HepG2 (cell line): Measurements from ENCODE around the gene SPAG5. TPM values are rescaled to one million over a fixed set of nuclear protein-coding genes. Genes with fewer than 3 reads are reported as not detected.

Experiments
- ATAC-seq: fragments of 200-7000 bp; cut with Tn5 transposase; 3 replicates; pipeline ENCODE4 v1.9.1; 2020; ENCODE audit warnings: mild to moderate bottlenecking, moderate library complexity
- BruUV-seq: library from RNA; stranded (reverse); fragments of 400-500 nt; replicated peaks from 2 replicates; lab custom pipeline; 2021; lab: Mats Ljungman, UMichigan
- CTCF ChIA-PET: fragments of 300-600 bp; formaldehyde crosslinking; extraction: SDS; loops from one replicate; lab custom pipeline; 2021; ENCODE audit warnings: low total read pairs, inconsistent platforms, low intra/inter-chr PET ratio; lab: Yijun Ruan, JAX
- POLR2A ChIA-PET: fragments of 350-600 bp; sonication (Branson Sonifier 250); formaldehyde crosslinking; loops from one replicate; lab custom pipeline; 2020; ENCODE audit warnings: antibody characterized with exemption, inconsistent platforms; lab: Yijun Ruan, JAX
- DNase-seq: peaks from one replicate; pipeline ENCODE4 v3.0.0-alpha.2; 2015; ENCODE audit warnings: low spot score
- FAIRE-seq: peaks from 3 replicates; lab custom pipeline; 2011; peaks lifted over from hg19 to GRCh38; lab: Jason Lieb, UNC
- H2AFZ ChIP-seq: one replicate; pipeline ENCODE4 v1.6.1; 2011; ENCODE audit warnings: low read length, inconsistent platforms
- H3K27ac ChIP-seq: fragments of 300-600 bp; 3 replicates; pipeline ENCODE4 v1.8.0; 2011; ENCODE audit warnings: mixed run types, mild to moderate bottlenecking, mixed read lengths, low read length, inconsistent platforms; ENCODE audit not compliant: insufficient read depth; ENCODE audit errors: extremely low read length
- H3K27me3 ChIP-seq, 2 experiments: fragments of 200-600 bp in 1 of 2; 2 replicates in 1 of 2; 3 replicates in 1 of 2; pipeline versions ENCODE4 v1.6.0 to v1.8.0; 2011; ENCODE audit warnings: low read length in 2 of 2, mild to moderate bottlenecking in 2 of 2, moderate library complexity in 2 of 2, inconsistent platforms in 1 of 2; ENCODE audit not compliant: insufficient read depth in 2 of 2, control insufficient read depth in 1 of 2
- H3K36me3 ChIP-seq, 2 experiments: fragments of 200-600 bp in 1 of 2; replicated peaks in 1 of 2; 2 replicates in 1 of 2; 3 replicates in 1 of 2; pipeline versions ENCODE4 v1.5.1 to v1.8.0; 2011; ENCODE audit warnings: low read length in 2 of 2, inconsistent platforms in 1 of 2; ENCODE audit not compliant: insufficient read depth in 2 of 2, control insufficient read depth in 1 of 2
- H3K4me1 ChIP-seq: 2 replicates; pipeline ENCODE4 v1.5.1; 2012; ENCODE audit warnings: low read length, inconsistent platforms; ENCODE audit not compliant: insufficient read depth
- H3K4me2 ChIP-seq: 2 replicates; pipeline ENCODE4 v1.6.0; 2011; ENCODE audit warnings: low read depth, low read length, inconsistent platforms
- H3K4me3 ChIP-seq, 3 experiments: fragments of 200-600 bp in 1 of 3; sonication (generic), shearing (Covaris generic) in 1 of 3; replicated peaks in 1 of 3; 2 replicates each; pipeline ENCODE4 v1.5.1; 2011 to 2016; ENCODE audit warnings: low read length in 3 of 3, inconsistent platforms in 2 of 3, low read depth in 2 of 3, mild to moderate bottlenecking in 2 of 3, control low read depth in 1 of 3, mixed read lengths in 1 of 3; ENCODE audit not compliant: insufficient read depth in 1 of 3
- H3K79me2 ChIP-seq: one replicate; pipeline ENCODE4 v1.6.1; 2011; ENCODE audit warnings: low read length, inconsistent platforms; ENCODE audit not compliant: insufficient read depth
- H3K9ac ChIP-seq: 2 replicates; pipeline ENCODE4 v1.6.0; 2011; ENCODE audit warnings: mild to moderate bottlenecking, low read depth, low read length, inconsistent platforms; ENCODE audit not compliant: insufficient read depth
- H3K9me3 ChIP-seq: 2 replicates; pipeline ENCODE4 v1.5.1; 2012; ENCODE audit warnings: mild to moderate bottlenecking, low read length
- H4K20me1 ChIP-seq: 2 replicates; pipeline ENCODE4 v1.6.0; 2011; ENCODE audit warnings: inconsistent platforms, mild to moderate bottlenecking, low read length, moderate library complexity; ENCODE audit not compliant: insufficient read depth
- EED ChIP-seq: sonication (generic); formaldehyde crosslinking; IDR thresholded peaks from 2 replicates; pipeline ENCODE4 v1.5.0; 2020; ENCODE audit warnings: mild to moderate bottlenecking, missing genetic modification reagents
- ELF1 ChIP-seq: sonication (generic); formaldehyde crosslinking; IDR thresholded peaks from 2 replicates; pipeline ENCODE4 v1.4.0; 2020; ENCODE audit warnings: missing genetic modification reagents
- FOXK2 ChIP-seq: fragments of 450-650 bp; IDR thresholded peaks from 2 replicates; pipeline ENCODE4 v1.6.1; 2016
- GABPB1 ChIP-seq: IDR thresholded peaks from 2 replicates; pipeline ENCODE4 v1.6.1; 2016; ENCODE audit warnings: mild to moderate bottlenecking, missing genetic modification reagents, moderate library complexity, missing compliant biosample characterization
- HES4 ChIP-seq: sonication (generic); formaldehyde crosslinking; IDR thresholded peaks from 2 replicates; pipeline ENCODE4 v1.9.0; 2021; ENCODE audit warnings: mild to moderate bottlenecking, missing genetic modification reagents, borderline replicate concordance
- HNF4G ChIP-seq, 2 experiments: sonication (generic) in 1 of 2; formaldehyde crosslinking in 1 of 2; IDR thresholded peaks; 2 replicates each; pipeline versions ENCODE4 v1.4.0 to v1.6.1; 2011 to 2020; ENCODE audit warnings: borderline replicate concordance in 2 of 2, low read depth in 2 of 2, mild to moderate bottlenecking in 2 of 2, low read length in 1 of 2, missing genetic modification reagents in 1 of 2, moderate library complexity in 1 of 2
- HOXD1 ChIP-seq: sonication (generic); formaldehyde crosslinking; IDR thresholded peaks from 2 replicates; pipeline ENCODE4 v1.5.0; 2020; ENCODE audit warnings: missing genetic modification reagents
- IKZF1 ChIP-seq: fragments of 450-650 bp; IDR thresholded peaks from 2 replicates; pipeline ENCODE4 v1.7.1; 2016
- KLF6 ChIP-seq: IDR thresholded peaks from 2 replicates; pipeline ENCODE4 v1.8.0; 2016; ENCODE audit warnings: missing biosample characterization, missing genetic modification reagents
- PTBP1 ChIP-seq: fragments of 200-400 bp; formaldehyde crosslinking; IDR thresholded peaks from 2 replicates; pipeline ENCODE4 v1.6.1; 2018; ENCODE audit warnings: low read length, low read depth; ENCODE audit not compliant: poor library complexity, severe bottlenecking
- ZNF160 ChIP-seq: sonication (generic); formaldehyde crosslinking; IDR thresholded peaks from 2 replicates; pipeline ENCODE4 v1.8.0; 2022; ENCODE audit warnings: mild to moderate bottlenecking, inconsistent platforms, missing genetic modification reagents
- ZNF629 ChIP-seq: sonication (generic); formaldehyde crosslinking; conservative IDR thresholded peaks from 2 replicates; pipeline ENCODE4 v1.5.0; 2020; ENCODE audit warnings: missing genetic modification reagents
- ZNF737 ChIP-seq: sonication (generic); formaldehyde crosslinking; IDR thresholded peaks from 2 replicates; pipeline ENCODE4 v1.5.0; 2020; ENCODE audit warnings: missing genetic modification reagents, mild to moderate bottlenecking, borderline replicate concordance
- ZNF878 ChIP-seq: sonication (generic); formaldehyde crosslinking; IDR thresholded peaks from 2 replicates; pipeline ENCODE4 v1.8.1; 2023; ENCODE audit warnings: mild to moderate bottlenecking, missing genetic modification reagents, moderate library complexity
- WGBS: methylation state at CpG from one replicate; pipeline ENCODE4 v1.1.6; 2017; ENCODE audit warnings: low lambda C conversion rate; 5-methylcytosine and 5-hydroxymethylcytosine counted together
- in situ Hi-C: cut with HindIII; loops from 2 replicates; pipeline ENCODE4 v1.10.0; 2017; ENCODE audit warnings: low pct_unique_long_range_greater_than_20kb; ENCODE audit not compliant: extremely low pct_ligation_motif_present
- intact Hi-C: fragments of 100-400 bp; cut with micrococcal nuclease; formaldehyde crosslinking; loops from one replicate; pipeline ENCODE4 v1.10.0; 2022; ENCODE audit not compliant: unreplicated experiment
- polyA plus RNA-seq, 8 experiments: library from polyadenylated mRNA; depleted of rRNA in 3 of 8; stranded (reverse) in 7 of 8; unstranded in 1 of 8; fragments of >200 nt; fragmentation: Illumina TruSeq in 4 of 8; extraction: Trizol in 4 of 8; gene quantifications; 2 replicates each; pipeline versions ENCODE4 v1.2.1 to v1.2.3, GENCODE V29; 2011 to 2016; ENCODE audit warnings: low read depth in 4 of 8, missing spikeins in 1 of 8, mixed read lengths in 1 of 8; ENCODE audit not compliant: insufficient read depth in 1 of 8
- total RNA-seq, 5 experiments: library from RNA; depleted of rRNA; stranded (reverse); fragments of >200 nt; fragmentation: Illumina TruSeq; extraction: Trizol; gene quantifications; 2 replicates each; pipeline ENCODE4 v1.2.3, GENCODE V29; 2016; ENCODE audit warnings: low read depth in 1 of 5
- TF ChIP-seq, protein P1 (sequence below): sonication (generic); formaldehyde crosslinking; IDR thresholded peaks from 2 replicates; pipeline ENCODE4; 2020; ENCODE audit warnings: missing genetic modification reagents, mild to moderate bottlenecking, borderline replicate concordance
- TF ChIP-seq, protein P2 (sequence below): sonication (generic); formaldehyde crosslinking; IDR thresholded peaks from 2 replicates; pipeline ENCODE4 v1.8.0; 2022; ENCODE audit warnings: mild to moderate bottlenecking, missing genetic modification reagents, moderate library complexity
- TF ChIP-seq, protein P3 (sequence below): sonication (generic); formaldehyde crosslinking; IDR thresholded peaks from 2 replicates; pipeline ENCODE4 v1.5.1; 2020; ENCODE audit warnings: mild to moderate bottlenecking, missing genetic modification reagents, moderate library complexity
- TF ChIP-seq, protein P4 (sequence below): IDR thresholded peaks from 2 replicates; pipeline ENCODE4 v1.6.1; 2016; ENCODE audit warnings: missing genetic modification reagents, missing compliant biosample characterization

SPAG5 gene
- total and polyA plus RNA-seq, 2 of the 13 experiments (the other 11 are each of a cell fraction or from before 2014, with no cell fraction given), result 41.4 to 98.0 TPM

DNA sequence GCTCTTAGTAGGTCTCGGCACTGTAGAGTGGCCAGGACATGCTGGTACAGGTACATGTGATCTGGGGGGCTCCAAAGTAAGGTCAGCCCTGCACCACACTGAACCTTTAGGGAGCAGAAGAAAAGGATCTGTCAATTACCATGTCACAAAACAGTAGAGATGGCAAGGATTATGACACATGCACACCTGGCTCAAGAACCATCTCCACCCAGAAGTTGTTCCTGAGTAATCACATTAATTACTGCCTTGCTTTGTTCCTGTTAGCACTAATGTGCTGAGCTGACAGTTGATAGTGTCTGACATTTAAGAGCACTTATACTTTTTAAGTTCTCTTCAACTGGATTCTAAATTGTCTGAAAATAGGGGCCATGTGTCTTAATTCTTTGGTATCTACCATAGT, 36.7 kb upstream of the SPAG5 start:
- in situ Hi-C loops (loop anchor here (25.0 kb wide), 1 partner anchor 252 kb away; the partner anchor contains the start of gene FLOT2), intact Hi-C loops (no loop called here)
- no peak overlapping the region for H3K4me2 ChIP-seq
- H3K36me3 ChIP-seq, result peaks cover 54 to 91% of the 10 kb centered on the region in 2 experiments
- H3K27me3 ChIP-seq, result no peaks in the 10 kb centered on the region
- H3K27ac ChIP-seq, result no peak overlapping the region
- H2AFZ ChIP-seq, result no peak overlapping the region
- H3K4me1 ChIP-seq, result no peaks in the 10 kb centered on the region
- ATAC-seq (no peak), DNase-seq (no peak), FAIRE-seq (no peak)
- H3K4me3 ChIP-seq, result no peak overlapping the region
- CTCF ChIA-PET, result no interaction called here
- POLR2A ChIA-PET, result no interaction called here
- no CpG with 5 or more reads among the region's 1 CpG for WGBS
- H3K79me2 ChIP-seq, result no peaks in the 10 kb centered on the region
- no peaks in the 10 kb centered on the region for H3K9me3 ChIP-seq
- no TSS peak for BruUV-seq
- no peak overlapping the region for H3K9ac ChIP-seq
- H4K20me1 ChIP-seq, result no peaks in the 10 kb centered on the region
- TF ChIP-seq, protein P1, sequence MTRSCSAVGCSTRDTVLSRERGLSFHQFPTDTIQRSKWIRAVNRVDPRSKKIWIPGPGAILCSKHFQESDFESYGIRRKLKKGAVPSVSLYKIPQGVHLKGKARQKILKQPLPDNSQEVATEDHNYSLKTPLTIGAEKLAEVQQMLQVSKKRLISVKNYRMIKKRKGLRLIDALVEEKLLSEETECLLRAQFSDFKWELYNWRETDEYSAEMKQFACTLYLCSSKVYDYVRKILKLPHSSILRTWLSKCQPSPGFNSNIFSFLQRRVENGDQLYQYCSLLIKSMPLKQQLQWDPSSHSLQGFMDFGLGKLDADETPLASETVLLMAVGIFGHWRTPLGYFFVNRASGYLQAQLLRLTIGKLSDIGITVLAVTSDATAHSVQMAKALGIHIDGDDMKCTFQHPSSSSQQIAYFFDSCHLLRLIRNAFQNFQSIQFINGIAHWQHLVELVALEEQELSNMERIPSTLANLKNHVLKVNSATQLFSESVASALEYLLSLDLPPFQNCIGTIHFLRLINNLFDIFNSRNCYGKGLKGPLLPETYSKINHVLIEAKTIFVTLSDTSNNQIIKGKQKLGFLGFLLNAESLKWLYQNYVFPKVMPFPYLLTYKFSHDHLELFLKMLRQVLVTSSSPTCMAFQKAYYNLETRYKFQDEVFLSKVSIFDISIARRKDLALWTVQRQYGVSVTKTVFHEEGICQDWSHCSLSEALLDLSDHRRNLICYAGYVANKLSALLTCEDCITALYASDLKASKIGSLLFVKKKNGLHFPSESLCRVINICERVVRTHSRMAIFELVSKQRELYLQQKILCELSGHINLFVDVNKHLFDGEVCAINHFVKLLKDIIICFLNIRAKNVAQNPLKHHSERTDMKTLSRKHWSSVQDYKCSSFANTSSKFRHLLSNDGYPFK (CRISPR knock-in tag), result no peak
- TF ChIP-seq EED (no peak), ZNF737 (no peak), ZNF878 (no peak), HOXD1 (no peak), IKZF1 (no peak), HES4 (CRISPR knock-in tag) (no peak), PTBP1 (no peak), GABPB1 (CRISPR knock-in tag) (no peak), HNF4G (IDR thresholded peaks at IDR 0.05; ENCODE audit: borderline replicate concordance, low read depth, low read length) (no peak), HNF4G (CRISPR knock-in tag; IDR thresholded peaks at IDR 0.05; ENCODE audit: borderline replicate concordance, low read depth) (no peak), FOXK2 (no peak), ELF1 (no peak), ZNF160 (CRISPR knock-in tag) (no peak), KLF6 (no peak), ZNF629 (no peak)
- TF ChIP-seq, protein P2, sequence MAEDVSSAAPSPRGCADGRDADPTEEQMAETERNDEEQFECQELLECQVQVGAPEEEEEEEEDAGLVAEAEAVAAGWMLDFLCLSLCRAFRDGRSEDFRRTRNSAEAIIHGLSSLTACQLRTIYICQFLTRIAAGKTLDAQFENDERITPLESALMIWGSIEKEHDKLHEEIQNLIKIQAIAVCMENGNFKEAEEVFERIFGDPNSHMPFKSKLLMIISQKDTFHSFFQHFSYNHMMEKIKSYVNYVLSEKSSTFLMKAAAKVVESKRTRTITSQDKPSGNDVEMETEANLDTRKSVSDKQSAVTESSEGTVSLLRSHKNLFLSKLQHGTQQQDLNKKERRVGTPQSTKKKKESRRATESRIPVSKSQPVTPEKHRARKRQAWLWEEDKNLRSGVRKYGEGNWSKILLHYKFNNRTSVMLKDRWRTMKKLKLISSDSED (CRISPR knock-in tag), result no peak
- TF ChIP-seq, protein P3, sequence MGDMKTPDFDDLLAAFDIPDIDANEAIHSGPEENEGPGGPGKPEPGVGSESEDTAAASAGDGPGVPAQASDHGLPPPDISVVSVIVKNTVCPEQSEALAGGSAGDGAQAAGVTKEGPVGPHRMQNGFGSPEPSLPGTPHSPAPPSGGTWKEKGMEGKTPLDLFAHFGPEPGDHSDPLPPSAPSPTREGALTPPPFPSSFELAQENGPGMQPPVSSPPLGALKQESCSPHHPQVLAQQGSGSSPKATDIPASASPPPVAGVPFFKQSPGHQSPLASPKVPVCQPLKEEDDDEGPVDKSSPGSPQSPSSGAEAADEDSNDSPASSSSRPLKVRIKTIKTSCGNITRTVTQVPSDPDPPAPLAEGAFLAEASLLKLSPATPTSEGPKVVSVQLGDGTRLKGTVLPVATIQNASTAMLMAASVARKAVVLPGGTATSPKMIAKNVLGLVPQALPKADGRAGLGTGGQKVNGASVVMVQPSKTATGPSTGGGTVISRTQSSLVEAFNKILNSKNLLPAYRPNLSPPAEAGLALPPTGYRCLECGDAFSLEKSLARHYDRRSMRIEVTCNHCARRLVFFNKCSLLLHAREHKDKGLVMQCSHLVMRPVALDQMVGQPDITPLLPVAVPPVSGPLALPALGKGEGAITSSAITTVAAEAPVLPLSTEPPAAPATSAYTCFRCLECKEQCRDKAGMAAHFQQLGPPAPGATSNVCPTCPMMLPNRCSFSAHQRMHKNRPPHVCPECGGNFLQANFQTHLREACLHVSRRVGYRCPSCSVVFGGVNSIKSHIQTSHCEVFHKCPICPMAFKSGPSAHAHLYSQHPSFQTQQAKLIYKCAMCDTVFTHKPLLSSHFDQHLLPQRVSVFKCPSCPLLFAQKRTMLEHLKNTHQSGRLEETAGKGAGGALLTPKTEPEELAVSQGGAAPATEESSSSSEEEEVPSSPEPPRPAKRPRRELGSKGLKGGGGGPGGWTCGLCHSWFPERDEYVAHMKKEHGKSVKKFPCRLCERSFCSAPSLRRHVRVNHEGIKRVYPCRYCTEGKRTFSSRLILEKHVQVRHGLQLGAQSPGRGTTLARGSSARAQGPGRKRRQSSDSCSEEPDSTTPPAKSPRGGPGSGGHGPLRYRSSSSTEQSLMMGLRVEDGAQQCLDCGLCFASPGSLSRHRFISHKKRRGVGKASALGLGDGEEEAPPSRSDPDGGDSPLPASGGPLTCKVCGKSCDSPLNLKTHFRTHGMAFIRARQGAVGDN (CRISPR knock-in tag), result no peak
- TF ChIP-seq, protein P4, sequence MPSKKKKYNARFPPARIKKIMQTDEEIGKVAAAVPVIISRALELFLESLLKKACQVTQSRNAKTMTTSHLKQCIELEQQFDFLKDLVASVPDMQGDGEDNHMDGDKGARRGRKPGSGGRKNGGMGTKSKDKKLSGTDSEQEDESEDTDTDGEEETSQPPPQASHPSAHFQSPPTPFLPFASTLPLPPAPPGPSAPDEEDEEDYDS (CRISPR knock-in tag), result no peak
